ENCODE results near the gene FCRLB.
A peak's percentile ranks its signal among the peaks of the same experiment; 100 is the strongest.

The FCRLB gene

GRCh38 chr1:161766102-161766981 is 45.0 kb downstream of the FCRLB start, which contains the start of gene ATF6 (continued):
- peak; percentile 54; the same call in 1 of the 2 replicates for TF ChIP-seq ZNF394 (tag by site-specific recombination; IDR thresholded peaks at IDR 0.05; ENCODE audit: borderline replicate concordance)
- TF ChIP-seq ZNF26 (tag by site-specific recombination; IDR thresholded peaks at IDR 0.05) = no peak
- TF ChIP-seq ZNF580 (tag by site-specific recombination; IDR thresholded peaks at IDR 0.05) = peak; percentile 32; the same call in 1 of the 2 replicates
- TF ChIP-seq ZNF148 (tag by site-specific recombination; IDR thresholded peaks at IDR 0.05; ENCODE audit: borderline replicate concordance) = no peak
- no peak for TF ChIP-seq ZNF157 (tag by site-specific recombination; IDR thresholded peaks at IDR 0.05)
- TF ChIP-seq KLF9 (tag by site-specific recombination; IDR thresholded peaks at IDR 0.05; ENCODE audit: low read depth) = no peak
- TF ChIP-seq ZBTB20 (tag by site-specific recombination; IDR thresholded peaks at IDR 0.05) = peak; percentile 82
- TF ChIP-seq ZFP37 (tag by site-specific recombination; IDR thresholded peaks at IDR 0.05) = peak; percentile 70
- TF ChIP-seq ELK4 (IDR thresholded peaks at IDR 0.05; ENCODE audit: borderline replicate concordance, low read depth, low read length) = no peak
- TF ChIP-seq ZNF112 (tag by site-specific recombination; IDR thresholded peaks at IDR 0.05) = no peak
- TF ChIP-seq ZNF23 (tag by site-specific recombination; IDR thresholded peaks at IDR 0.05; ENCODE audit: borderline replicate concordance) = no peak
- no peak; the same call in 1 of the 2 replicates for TF ChIP-seq GLIS1 (tag by site-specific recombination; IDR thresholded peaks at IDR 0.05)
- no peak for TF ChIP-seq RBAK (tag by site-specific recombination; IDR thresholded peaks at IDR 0.05)
- 0 out of 2 replicates have a peak, but pooled peaks have one; percentile 11 for TF ChIP-seq SCRT1 (tag by site-specific recombination; IDR thresholded peaks at IDR 0.05; ENCODE audit: borderline replicate concordance)
- 0 out of 2 replicates have a peak, but pooled peaks have one; percentile 20 for TF ChIP-seq ZNF76 (tag by site-specific recombination; IDR thresholded peaks at IDR 0.05; ENCODE audit: borderline replicate concordance, low read depth)
- TF ChIP-seq ZNF426 (tag by site-specific recombination; IDR thresholded peaks at IDR 0.05) = no peak
- 0 out of 2 replicates have a peak, but pooled peaks have one; percentile 22 for TF ChIP-seq GFI1B (tag by site-specific recombination; IDR thresholded peaks at IDR 0.05)
- no peak for TF ChIP-seq ZNF654 (tag by site-specific recombination; IDR thresholded peaks at IDR 0.05; ENCODE audit: low read depth)
- no peak for TF ChIP-seq ZNF610 (tag by site-specific recombination; IDR thresholded peaks at IDR 0.05; ENCODE audit: borderline replicate concordance)
- TF ChIP-seq ZNF311 (tag by site-specific recombination; IDR thresholded peaks at IDR 0.05; ENCODE audit: borderline replicate concordance) = no peak
- TF ChIP-seq WT1 (tag by site-specific recombination; IDR thresholded peaks at IDR 0.05) = no peak; the same call in 1 of the 2 replicates
- no peak for TF ChIP-seq ZNF362 (tag by site-specific recombination; IDR thresholded peaks at IDR 0.05)
- peak; percentile 98 for TF ChIP-seq ZNF629 (tag by site-specific recombination; IDR thresholded peaks at IDR 0.05)
- TF ChIP-seq ZNF280C (tag by site-specific recombination; IDR thresholded peaks at IDR 0.05) = no peak
- TF ChIP-seq ZNF544 (tag by site-specific recombination; IDR thresholded peaks at IDR 0.05) = no peak
- no peak for TF ChIP-seq GLI4 (tag by site-specific recombination; IDR thresholded peaks at IDR 0.05)
- TF ChIP-seq INSM2 (tag by site-specific recombination; IDR thresholded peaks at IDR 0.05) = peak; percentile 9; the same call in 1 of the 2 replicates

All from HEK293 (cell line).